ENCODE data around the gene F11. TPM values are rescaled to one million over a fixed set of nuclear protein-coding genes. Genes with fewer than 3 reads are reported as not detected.
"Not testable (repeated sequence)": the region's sequence is repeated elsewhere in the genome, so short reads cannot be mapped to it uniquely, and the experiment has no call there.

F11 gene
- total and polyA plus RNA-seq, 2 donors from 2014 or later: 1.5 to 15.7 TPM

DNA sequence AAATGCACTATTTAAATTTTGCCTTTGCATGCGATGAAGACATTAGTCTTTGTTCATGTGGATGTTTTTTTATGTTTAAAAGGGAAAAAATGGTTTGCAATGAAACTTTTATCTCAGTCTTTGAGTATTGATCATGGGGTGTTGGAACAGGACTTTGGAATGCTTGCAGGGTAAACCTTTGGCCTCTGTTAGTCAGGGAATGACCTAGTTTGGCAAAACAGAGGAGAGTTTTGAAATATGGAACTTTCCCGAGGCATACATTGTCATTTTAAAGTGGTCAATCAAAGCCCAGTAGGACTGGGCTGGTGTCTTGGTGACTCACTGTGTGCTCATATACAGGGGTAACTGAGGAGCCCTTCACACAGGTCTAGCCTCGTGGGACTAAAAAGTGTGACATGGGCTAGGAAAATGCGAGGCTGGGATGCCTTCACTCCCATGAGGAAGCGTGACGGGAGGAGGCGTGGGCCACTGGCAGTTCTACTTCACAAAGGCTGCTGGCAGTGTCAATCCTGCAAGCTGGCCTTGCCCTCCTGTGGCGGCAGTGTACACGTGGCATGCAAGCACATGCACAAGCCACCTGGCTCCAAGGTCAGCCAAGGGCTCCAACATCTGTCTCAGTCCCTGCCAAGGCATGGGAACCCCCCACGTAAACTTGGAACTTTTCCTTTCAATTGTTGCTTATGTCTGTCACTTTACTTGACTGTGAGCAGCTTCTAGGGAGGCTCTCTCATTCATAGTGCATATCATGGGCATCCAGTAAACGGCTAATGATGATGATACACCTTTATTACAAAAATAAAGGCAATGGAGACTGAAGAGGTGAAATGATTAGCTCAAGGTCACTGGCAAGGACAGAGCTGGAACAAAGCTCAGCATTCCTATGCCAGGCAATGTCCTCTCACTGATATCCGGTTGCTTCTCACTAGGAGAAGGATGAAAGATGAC, 5.2 kb upstream of the F11 start:
- Histone ChIP-seq H3K9ac (ENCODE audit: low read length in 3 of 3) (no peak overlapping the region), H3K27ac (ENCODE audit: low read depth in 2 of 2, low read length in 2 of 2) (peak overlapping the region in 1 of 2 donors; percentile 13), H3K4me1 (ENCODE audit: control insufficient read depth in 2 of 3, insufficient read depth in 2 of 3, low read depth in 1 of 3, low read length in 3 of 3) (peaks cover 0 to 15% (median 4%) of the 10 kb centered on the region in 3 donors), H3K9me3 (ENCODE audit: control insufficient read depth in 2 of 3, insufficient read depth in 1 of 3, low read length in 3 of 3) (no peaks in the 10 kb centered on the region), H3K36me3 (ENCODE audit: control insufficient read depth in 2 of 3, insufficient read depth in 3 of 3, low read length in 3 of 3) (peaks cover 0 to 12% (median 10%) of the 10 kb centered on the region in 3 donors), H3K4me3 (ENCODE audit: low read length in 3 of 3) (no peak overlapping the region), H3K27me3 (ENCODE audit: control insufficient read depth, insufficient read depth, low read length) (no peaks in the 10 kb centered on the region)
- DNase-seq (peak in 1 of 5 donors; percentile 10), FAIRE-seq (no peak)
- intact Hi-C loops (cut with DNase I): no loop called here
- no peak for TF ChIP-seq CTCF (IDR thresholded peaks at IDR 0.05; ENCODE audit: borderline replicate concordance, extremely low read depth, insufficient read depth)

- Histone ChIP-seq H3K36me3 (ENCODE audit: control insufficient read depth in 2 of 3, insufficient read depth in 3 of 3, low read length in 3 of 3) (peaks cover 0 to 3% (median 0%) of the 10 kb centered on the region in 3 donors), H3K9ac (ENCODE audit: low read length in 3 of 3) (no peak overlapping the region), H3K27me3 (ENCODE audit: control insufficient read depth, insufficient read depth, low read length) (no peaks in the 10 kb centered on the region), H3K4me3 (ENCODE audit: low read length in 3 of 3) (no peak overlapping the region), H3K9me3 (ENCODE audit: control insufficient read depth in 2 of 3, insufficient read depth in 1 of 3, low read length in 3 of 3) (no peaks in the 10 kb centered on the region), H3K27ac (ENCODE audit: low read depth in 2 of 2, low read length in 2 of 2) (no peak overlapping the region), H3K4me1 (ENCODE audit: control insufficient read depth in 2 of 3, insufficient read depth in 2 of 3, low read depth in 1 of 3, low read length in 3 of 3) (peaks cover 0 to 15% (median 4%) of the 10 kb centered on the region in 3 donors)
- FAIRE-seq: no peak
- intact Hi-C loops (cut with DNase I): no loop called here
- no peak for TF ChIP-seq CTCF (IDR thresholded peaks at IDR 0.05; ENCODE audit: borderline replicate concordance, extremely low read depth, insufficient read depth)
- no peak for DNase-seq
Measured at GRCh38 chr4:186264660-186265059, 1.3 kb upstream of the F11 start.

- intact Hi-C loops (cut with DNase I); DNase-seq; H3K36me3 ChIP-seq (ENCODE audit: control insufficient read depth in 2 of 3, insufficient read depth in 3 of 3, low read length in 3 of 3); H3K4me3 ChIP-seq (ENCODE audit: low read length in 3 of 3); H3K9me3 ChIP-seq (ENCODE audit: control insufficient read depth in 2 of 3, insufficient read depth in 1 of 3, low read length in 3 of 3); H3K9ac ChIP-seq (ENCODE audit: low read length in 3 of 3); H3K27ac ChIP-seq (ENCODE audit: low read depth in 2 of 2, low read length in 2 of 2); FAIRE-seq; H3K27me3 ChIP-seq (ENCODE audit: control insufficient read depth, insufficient read depth, low read length): not testable (repeated sequence)
- peaks cover 0 to 13% (median 4%) of the 10 kb centered on the region in 3 donors for H3K4me1 ChIP-seq (ENCODE audit: control insufficient read depth in 2 of 3, insufficient read depth in 2 of 3, low read depth in 1 of 3, low read length in 3 of 3)
Measured at GRCh38 chr4:186265250-186265649, 739 bp upstream of the F11 start.

DNA sequence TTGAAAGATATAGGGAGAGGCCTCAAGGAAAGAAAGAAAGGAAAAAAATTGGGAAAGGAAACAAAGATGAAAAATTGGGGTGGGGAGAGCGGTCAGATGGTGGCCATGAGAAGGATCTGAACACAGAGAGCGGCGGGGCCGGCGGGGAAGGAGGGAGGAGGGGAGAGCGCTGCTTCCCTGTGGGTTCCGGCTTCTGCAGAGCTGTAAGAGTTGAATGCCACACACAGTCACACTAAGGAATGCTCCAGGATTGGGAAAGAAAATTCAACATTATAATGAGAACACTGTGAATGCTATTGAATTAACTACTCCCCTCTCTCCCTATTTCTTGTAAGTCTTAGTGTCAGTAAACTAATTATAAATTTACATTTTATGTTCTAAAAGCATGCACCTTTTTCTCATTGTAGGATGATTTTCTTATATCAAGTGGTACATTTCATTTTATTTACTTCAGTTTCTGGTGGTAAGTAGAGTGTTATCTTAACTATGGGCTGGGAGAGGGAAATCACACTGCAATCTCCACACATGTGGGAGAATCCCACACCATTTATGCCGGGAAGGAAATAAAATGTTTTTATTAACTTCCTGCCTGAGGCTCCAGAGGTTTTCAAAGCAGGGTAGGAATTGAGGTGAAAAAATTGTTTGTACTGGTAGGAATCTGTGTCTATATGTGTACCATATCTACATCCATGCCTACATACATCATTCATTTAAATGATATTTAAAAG, 904 bp downstream of the F11 start:
- Histone ChIP-seq H3K4me3 (ENCODE audit: low read length in 3 of 3) (peak overlapping the region; percentile 8 to 77 (median 73)), H3K9me3 (ENCODE audit: control insufficient read depth in 2 of 3, insufficient read depth in 1 of 3, low read length in 3 of 3) (no peaks in the 10 kb centered on the region), H3K9ac (ENCODE audit: low read length in 3 of 3) (peak overlapping the region in 1 of 3 donors; percentile 65), H3K36me3 (ENCODE audit: control insufficient read depth in 2 of 3, insufficient read depth in 3 of 3, low read length in 3 of 3) (peaks cover 0 to 3% (median 0%) of the 10 kb centered on the region in 3 donors), H3K4me1 (ENCODE audit: control insufficient read depth in 2 of 3, insufficient read depth in 2 of 3, low read depth in 1 of 3, low read length in 3 of 3) (no peaks in the 10 kb centered on the region), H3K27ac (ENCODE audit: low read depth in 2 of 2, low read length in 2 of 2) (no peak overlapping the region), H3K27me3 (ENCODE audit: control insufficient read depth, insufficient read depth, low read length) (no peaks in the 10 kb centered on the region)
- DNase-seq (peak in 3 of 5 donors; percentile 37 to 65 (median 61)), FAIRE-seq (no peak)
- intact Hi-C loops (cut with DNase I): no loop called here
- no peak for TF ChIP-seq CTCF (IDR thresholded peaks at IDR 0.05; ENCODE audit: borderline replicate concordance, extremely low read depth, insufficient read depth)

All from kidney (tissue), 14 donors.